COR-L47 (cell line): ENCODE data around the gene MAD1L1.

Experiments used
- DNase-seq: peaks from one replicate; lab custom pipeline; 2025; lab: John Stamatoyannopoulos, UW

Gene MAD1L1

DNA sequence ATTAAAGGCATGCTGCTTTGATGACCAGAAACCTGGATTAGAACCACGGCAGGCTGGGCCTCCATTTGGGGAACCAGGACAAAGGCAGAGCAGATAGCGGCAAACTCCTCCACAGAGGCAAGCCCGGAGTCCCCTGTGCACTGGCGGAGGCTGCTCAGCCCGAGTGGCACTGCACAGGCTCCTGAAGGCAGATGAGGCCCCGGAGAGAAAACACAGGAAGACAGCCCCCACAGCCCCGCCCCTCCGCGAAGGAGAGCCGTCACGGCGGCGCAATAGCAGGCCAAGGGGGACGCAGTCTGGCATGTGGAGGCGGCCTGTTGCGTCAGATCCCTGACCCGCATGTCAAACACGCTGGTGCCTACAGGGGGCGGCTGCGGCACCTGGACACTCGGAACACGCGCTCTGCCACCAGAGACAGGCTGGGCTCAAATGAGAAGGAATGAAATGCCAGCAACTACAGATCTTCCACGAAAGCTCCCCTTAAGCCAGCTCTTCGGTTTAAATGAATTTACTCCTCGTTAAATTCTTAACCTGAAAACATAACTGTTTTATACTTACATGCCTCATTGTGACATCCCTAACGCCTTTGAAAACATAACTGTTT is 128.5 kb downstream of the MAD1L1 start:
- no peak for DNase-seq

DNA sequence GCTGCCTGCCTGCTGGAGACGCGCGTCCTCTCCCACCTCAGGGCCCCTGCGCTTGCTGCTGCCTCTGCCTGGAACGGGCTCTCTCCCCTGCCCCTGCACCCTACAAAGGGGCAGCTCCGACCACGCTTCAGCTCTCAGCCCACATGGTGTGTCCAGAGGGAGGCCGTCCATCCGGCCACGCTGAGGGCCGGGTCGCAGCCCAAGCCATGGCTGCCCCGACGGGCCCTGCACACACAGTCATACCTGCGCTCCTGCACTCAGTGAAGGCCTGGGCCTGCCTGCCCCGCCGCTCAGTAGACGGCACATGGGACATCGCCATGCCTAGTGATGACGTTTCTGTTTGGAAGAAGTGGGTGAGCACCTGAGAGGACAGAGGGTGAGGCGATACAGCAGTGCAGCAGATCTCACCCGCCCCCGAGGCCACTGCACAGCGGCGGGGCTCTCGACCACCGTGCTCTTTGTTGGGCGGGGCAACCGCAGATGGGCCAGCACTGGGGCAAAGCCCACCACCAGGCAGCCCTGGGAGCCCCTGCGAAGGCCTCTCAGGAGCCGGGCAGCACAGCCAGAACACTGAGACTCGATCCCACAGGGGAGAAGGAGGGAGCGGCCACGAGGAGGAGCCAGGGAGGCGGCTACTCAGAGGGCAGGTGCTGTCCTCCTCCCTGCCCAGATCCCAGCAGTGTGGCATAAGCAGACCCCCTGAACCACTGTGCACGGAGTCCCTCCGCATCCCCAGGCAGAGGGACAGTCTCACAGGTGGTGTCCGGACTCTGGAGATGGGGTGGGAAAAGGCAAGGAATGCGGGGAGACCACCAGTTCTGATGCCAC is 129.5 kb downstream of the MAD1L1 start:
- DNase-seq: no peak

DNA sequence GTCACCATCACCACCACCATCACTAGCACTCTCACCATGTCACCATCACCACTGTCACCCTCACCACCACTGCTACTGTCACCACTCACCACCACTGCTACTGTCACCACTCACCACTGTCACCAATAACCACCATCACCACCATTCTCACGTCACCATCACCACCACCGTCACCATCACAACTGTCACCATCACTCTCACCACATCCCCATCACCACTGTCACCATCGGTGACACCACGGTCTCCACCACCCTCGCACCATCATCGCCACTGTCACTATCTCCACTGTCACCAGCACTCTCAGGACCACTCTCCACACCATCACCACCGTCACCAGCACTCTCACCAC is 130.4 kb downstream of the MAD1L1 start:
- no peak for DNase-seq

DNA sequence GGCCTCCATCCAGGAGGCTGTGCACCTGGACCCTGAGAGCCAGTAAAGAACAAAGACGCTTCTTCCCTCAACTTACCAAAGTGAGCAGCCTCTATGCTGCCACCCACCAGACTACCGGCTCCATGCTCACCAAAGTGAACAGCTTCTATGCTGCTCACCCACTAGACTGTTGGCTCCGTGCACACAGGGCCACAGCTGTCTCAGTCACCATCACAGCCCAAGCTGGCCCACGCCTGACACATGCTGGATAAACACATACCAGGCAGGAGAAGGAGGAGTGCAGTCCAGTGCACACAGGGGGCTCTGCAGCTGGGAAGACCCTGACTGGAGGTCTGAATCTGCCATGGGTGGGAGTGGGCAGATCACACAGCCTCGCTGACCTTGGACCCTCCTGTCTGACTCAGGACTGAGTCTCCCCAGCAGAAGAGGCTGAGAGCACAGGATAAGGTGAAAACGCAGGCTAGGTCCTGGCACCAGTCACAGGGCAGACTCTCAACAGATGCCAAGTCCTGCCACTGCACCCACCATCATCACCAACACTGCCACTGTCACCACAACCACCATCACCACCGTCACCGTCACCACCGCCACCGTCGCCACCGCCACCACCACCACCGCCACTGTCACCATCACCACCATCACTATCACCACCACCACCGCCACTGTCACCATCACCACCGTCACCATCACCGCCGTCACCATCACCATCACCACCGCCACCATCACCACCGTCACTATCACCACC is 130.9 kb downstream of the MAD1L1 start:
- DNase-seq: no peak

DNA sequence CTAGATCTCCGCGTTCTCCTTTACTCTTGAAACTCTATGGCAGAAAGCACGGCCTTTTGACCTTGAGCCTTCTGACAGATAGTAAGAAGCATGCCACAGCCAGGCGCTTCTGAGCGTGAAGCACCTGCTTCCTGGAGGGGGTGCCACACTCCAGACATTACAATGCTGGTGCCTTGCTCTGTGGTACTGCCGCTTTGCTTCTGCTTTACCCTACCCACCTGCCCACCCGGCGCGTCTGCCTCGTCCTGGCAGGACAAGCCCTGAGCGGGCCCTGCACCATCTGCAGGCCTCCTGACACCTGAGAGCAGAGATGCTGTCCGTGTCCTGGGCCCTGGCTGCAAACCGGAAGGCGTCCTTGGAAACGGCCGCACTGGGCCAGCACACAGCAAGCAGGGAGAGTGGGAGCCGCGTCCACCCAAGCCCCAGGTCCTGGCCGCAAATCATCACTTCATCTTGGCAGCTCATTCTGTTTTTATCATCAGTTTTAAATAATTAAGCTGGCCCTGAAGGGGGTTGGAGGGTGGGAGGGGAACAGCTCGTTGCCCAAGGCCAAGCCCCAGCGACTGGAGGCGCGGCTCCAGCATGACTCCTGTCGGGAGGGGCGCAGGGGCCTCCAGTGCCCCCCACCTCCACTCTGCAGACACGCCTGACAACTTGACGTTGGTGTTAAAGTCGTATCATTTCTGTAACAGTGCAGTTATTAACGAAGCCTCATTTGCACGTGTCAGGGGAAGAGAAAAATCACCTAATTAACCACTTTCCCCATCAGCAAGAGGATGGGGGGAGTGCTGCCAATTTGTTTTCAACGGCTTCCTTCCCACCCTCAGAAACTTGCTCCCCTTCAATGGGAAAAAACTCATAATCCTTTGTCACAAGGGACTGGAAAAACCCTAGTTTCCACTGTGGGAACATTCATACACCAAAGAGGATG is 132.2 kb downstream of the MAD1L1 start:
- no peak for DNase-seq

DNA sequence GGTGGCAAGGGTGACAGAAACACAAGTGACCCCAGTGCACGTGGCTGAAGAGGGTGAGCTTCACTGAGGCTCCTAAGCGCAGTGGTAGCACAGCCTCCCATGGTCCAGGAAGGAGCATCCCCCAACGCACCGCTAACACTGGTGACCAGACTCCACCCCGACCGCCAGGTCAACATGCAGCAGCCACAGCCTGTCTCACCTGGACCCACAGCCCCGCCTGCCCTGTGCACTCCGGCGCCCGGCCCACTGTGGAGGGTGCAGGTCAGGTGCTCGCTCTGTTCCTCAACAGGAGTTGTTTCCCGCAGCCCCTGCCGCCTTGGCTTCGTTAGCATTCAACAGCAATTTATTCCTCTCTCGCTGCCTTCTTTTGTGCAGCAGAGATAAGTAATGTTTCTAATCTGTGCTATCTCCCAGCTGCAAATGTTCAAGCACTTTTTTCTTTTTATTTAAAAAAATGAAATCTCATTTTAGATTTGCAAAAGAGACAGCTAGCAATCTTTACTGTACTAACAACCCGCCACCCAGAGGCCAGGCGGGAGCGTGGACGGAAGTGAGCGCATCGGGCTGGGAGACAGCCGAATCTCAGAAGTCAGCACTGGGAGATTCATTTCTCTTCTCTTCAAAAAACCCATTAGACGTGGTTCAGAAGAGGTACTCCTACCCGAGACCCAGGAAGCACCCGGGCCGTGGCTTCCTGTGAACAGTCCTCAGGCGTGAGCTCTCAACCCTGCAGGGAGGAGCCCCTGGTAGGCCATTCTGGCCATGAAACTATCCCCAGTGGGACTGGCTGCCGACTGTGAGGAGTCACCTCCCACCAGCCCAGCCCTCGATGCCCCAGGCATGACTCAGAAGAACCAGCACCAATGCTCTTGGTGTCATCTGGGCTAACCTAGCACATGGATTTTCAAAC is 133.4 kb downstream of the MAD1L1 start:
- no peak for DNase-seq

DNA sequence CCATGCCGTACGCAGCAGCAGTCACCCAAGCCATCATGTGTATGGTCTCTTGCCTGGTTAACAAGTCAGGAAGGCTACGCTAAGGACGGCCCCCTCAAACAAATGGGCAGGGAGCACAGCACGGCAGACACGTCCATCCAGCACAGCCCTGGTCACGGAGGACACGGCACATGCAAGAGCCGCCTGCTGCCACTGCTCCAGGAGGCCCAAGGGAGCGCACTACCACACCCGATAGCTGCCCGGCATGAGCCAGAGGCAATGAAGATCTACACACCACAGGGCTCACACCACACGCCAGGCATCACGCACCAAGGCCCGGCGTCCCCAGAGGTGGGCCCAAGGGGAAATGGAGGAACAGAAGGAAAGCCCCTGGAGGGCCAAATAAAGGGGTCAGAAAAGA is 134.2 kb downstream of the MAD1L1 start:
- no peak for DNase-seq

DNA sequence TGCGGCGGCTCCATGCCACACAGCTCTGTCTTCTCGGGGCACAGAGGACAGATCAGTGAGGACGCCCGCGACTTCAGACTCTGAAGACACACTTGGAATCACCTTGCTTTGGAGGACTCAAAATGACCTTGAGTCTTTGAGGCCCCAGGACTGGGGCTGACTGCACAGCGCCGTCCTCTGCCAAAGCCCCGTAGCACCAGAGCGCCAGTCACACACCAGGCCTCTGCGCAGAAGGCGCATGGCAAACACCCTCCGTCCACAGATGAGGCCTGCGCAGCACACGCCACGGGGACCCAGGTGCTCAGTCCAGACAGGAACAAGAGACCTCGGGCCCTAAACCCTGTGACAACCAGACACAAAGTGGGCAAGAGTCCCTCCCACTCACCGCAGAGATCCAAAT is 134.7 kb downstream of the MAD1L1 start:
- DNase-seq: no peak

DNA sequence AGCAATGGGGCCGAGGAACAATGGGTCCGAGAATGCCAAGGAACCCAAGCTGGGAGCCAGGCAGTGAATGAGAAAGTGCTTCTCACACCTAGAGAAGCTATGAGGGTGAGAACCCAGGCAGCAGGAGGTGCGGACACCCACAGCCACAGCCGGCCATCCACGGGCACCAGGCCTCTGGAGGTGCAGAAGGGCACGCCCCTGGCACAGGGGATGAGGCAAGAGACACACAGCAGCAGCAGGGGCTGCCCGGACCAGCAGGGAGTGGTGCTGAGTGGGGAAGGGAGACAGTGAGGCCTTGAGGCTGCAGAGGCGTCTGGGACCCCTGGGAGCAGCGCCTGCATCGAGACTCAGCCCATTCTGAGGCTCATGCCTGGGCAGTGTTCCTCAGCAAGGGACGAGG is 135.3 kb downstream of the MAD1L1 start:
- DNase-seq: no peak

DNA sequence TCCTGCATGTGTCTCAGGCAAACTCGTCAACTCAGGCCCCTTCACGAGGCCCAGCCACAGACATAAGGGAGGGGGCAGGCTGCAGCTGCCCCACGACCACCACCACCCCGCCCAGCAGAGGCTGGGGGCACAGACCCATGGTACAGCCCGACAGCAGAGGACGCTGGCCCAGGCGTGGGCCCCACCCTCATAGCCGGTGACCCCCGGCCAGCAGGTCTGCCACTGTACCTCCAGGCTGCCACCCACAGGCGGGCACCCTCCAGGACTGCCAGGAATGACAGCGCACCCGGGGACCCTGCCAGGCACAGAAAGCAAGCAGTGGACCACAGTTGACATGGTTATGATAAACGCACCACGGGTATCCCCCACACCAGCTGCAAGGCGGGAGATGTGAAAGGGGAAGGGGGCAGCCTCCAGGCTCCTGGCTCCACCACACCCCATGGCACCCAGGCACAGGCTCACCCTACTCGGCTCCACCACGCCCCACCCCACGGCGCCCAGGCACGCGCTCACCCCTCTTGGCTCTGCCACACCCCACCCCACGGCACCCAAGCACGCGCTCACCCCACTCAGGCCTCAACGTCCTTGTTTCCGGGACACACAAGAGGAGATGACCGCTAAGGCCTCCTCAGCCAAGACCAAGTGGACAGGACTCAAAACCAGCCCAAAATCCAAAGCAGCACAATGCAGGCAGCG is 135.9 kb downstream of the MAD1L1 start:
- no peak for DNase-seq

DNA sequence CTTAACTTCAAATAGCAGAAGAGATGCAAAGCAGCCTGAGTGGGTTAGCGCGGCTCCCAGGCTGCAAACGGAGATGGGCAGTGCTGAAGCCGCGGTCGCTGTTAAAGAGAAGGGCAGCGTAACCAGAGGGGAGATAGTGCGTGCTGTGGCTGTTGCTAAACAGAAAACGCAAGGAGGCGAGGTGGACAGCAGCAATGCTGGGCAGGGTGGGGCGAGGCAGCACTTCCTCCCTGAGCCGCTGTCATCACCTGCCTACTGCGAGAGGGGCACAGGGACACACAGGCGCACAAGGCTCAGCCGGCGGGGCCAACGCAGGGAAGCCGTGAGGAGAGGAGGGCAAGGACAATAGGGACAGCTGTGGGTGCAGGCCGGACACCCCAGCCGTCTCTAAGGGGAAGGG is 137.3 kb downstream of the MAD1L1 start:
- DNase-seq: no peak

DNA sequence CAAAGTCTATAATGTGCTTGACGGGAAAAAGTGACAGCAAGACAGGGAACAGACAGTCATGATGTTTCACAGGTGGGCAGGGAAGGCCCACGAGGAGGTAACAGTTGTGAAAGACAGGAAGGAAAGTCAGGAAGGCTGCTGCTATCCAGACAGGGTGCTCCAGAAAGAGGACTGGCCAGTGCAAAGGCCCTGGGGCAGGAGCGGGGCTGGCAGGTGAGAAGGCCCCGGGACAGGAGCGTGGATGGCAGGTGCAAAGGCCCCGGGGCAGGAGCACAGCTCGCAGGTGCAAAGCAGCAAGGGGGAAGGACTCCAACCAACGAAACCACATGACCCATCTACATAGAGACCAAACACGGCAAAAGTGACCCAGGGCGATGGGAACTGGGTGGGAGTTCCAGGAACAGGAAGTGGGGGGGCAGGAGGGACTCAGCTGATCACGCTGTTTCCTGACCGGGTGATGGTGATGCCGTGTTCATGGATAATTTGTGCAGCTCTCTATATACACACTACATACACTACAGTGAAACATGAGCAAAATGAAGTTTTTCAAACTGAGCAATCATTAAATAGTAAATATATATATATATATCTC is 138.2 kb downstream of the MAD1L1 start:
- no peak for DNase-seq

DNA sequence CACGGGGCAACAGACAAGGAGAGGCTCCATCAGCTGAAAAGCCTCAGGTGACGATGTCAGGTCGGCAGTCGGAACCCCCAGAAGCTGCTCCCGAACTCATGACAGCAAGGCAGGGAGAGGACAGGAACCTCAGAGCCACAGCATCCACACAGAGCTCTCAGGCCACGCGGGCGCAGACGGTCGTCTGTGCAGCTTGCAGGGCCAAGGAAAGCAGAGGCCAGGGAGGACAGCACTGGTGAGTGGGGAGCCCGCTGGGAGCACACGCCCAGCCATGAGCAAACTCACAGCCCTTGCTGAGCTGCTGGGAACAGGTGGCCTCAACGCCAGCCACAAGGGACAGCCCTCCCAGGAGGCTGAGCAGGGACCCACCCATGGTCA is 138.9 kb downstream of the MAD1L1 start:
- no peak for DNase-seq

DNA sequence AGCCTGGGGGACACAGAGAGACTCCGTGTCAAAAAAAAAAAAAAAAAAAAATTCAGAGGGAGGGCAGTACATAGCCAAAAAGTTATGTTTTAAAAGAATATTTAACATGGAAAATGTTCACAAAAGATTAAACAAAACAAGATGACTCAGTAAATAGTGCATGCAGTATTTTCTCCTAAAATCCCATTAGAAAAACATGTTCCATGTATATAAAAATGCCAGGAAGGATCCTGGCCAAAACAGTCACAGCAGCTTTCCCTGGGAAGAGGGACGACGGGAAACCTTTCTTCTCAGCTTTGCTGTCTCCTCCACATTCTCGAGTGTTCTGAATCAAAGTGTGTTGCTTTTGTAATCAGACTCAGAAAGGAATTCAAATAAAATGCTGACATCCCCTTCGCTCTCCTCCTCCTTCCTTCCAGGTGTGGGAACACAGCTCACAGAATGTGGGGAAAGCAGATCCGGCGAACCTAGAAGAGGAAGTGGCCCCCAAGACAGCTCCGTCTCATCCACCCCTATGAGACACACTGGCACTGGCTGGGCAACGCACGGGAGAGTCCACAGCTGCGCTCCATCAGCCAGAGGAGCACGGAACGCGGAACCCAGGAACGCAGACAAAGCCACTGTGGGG is 139.4 kb downstream of the MAD1L1 start:
- DNase-seq: no peak

DNA sequence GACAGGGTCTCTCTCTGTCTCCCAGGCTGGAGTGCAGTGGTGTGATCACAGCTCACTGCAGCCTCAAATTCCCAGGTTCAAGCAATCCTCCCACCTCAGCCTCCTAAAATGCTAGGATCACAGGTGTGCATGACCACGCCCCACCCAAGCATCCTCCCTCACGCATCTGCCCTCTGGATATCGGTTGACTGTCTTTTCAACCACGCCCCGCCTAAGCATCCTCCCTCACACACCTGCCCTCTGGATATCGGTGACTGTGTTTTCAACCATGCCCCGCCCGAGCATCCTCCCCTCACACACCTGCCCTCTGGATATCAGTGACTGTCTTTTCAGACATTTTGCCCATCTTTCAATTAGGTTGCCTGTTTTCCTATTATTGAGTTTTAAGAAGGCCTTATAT is 140.5 kb downstream of the MAD1L1 start:
- DNase-seq: peak; percentile 29

DNA sequence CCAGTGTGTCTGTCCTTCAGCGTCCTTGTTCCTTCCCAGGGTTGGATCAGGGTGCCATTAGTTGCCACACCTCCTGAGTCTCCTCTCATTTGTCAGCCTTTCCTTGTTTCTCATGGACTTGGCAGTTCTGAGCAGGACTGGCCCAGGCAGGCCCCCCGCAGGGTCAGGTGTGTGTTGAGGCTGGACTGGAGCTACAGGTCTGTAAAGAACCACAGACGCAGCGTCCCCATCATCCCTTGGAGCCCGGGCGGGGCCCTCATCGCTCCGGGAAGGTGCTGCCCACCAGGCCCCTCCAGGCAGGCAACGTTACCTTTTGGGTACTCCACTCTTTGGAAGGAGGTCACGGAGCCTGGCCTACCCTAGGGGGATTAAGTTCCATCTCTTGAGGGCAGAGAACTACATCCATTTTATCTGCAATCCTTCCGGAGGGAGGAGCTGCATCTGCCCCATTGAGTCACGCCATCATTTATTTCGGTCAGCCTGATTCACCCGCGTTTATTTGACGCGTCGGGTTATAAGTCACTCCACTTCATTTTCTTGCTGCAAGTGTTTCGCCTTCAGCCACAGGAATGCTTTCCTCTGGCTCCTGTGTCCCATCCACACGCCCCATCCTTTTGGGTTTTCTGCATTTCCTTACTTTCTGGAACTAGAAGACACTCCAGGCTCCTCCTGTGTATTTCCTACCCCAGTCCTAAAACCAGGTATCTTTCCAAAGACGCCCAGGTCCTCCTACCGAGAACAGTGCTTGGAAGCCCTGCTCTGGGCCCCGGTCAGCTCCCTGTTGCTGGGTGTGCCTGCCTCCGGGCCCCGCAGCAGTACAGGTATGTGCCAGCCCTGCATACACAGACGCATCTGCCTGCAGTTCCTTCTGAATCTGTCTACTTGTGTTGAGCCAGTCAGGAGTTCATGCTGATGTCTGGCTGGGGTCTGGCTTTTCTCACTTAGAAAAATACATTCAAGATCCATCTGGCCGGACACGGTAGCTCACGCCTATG is 141.9 kb downstream of the MAD1L1 start:
- no peak for DNase-seq

DNA sequence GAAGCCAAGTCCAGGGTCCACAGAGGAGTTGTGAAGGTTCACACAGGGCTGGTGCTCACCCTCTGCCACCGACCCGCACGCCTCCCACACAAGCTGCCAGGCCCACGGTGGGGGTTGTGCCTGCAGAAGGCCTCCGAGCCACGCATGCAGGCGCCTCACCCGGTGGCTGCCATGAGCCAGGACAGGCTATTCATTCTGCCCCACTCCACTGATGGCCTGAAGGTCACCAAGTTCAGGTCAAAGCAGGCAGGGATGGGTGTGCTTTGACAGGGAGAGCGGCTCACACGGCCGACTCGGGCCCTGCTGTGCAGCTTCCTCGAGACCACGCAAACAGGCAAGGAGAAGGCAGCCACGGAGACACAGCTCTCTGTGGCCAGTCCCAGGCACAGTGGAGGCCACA is 143.9 kb downstream of the MAD1L1 start:
- no peak for DNase-seq

DNA sequence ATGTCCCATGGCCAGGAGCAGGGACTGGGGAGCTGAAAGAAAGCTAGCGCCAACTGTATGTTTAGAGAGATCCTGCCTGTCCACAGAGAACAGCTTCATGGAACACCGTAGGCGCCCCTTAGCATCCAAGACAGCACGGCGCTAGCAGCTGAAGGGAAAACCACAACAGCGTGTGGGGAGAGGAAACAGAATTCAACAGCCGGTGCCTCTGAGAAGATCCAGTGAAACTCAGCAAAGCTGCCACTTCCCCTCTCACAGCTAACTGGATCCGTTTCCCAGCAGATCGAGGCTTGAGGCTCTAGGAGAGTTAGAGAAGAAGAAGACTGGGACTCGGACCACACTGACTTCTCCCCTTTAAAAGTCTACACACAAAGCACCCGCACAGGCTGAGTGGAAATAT is 145.0 kb downstream of the MAD1L1 start:
- DNase-seq: no peak
